IMR-90 (cell line): Measurements from ENCODE around the gene NMS.

ENCODE experiments used
- MXI1 ChIP-seq: IDR thresholded peaks from 2 replicates; pipeline ENCODE4 v1.6.1; 2012; ENCODE audit warnings: low read depth, mild to moderate bottlenecking, low read length, moderate library complexity, borderline replicate concordance
- POLR2A ChIP-seq: IDR thresholded peaks from 2 replicates; pipeline ENCODE4 v1.6.1; 2012; ENCODE audit warnings: mild to moderate bottlenecking, low read depth, low read length
- RAD21 ChIP-seq: IDR thresholded peaks from 2 replicates; pipeline ENCODE4 v1.6.1; 2012; ENCODE audit warnings: low read length, improper control_type of control experiment
- TF ChIP-seq, protein P1 (sequence below): conservative IDR thresholded peaks from 2 replicates; pipeline ENCODE4 v1.5.1; 2012; ENCODE audit warnings: mild to moderate bottlenecking, low read depth, low read length, improper control_type of control experiment
- TF ChIP-seq, protein P2 (sequence below): fragments of 150-350 bp; IDR thresholded peaks from 2 replicates; pipeline ENCODE4 v1.6.1; 2016; ENCODE audit warnings: low read depth, mild to moderate bottlenecking, low read length, moderate library complexity, borderline replicate concordance

DNA sequence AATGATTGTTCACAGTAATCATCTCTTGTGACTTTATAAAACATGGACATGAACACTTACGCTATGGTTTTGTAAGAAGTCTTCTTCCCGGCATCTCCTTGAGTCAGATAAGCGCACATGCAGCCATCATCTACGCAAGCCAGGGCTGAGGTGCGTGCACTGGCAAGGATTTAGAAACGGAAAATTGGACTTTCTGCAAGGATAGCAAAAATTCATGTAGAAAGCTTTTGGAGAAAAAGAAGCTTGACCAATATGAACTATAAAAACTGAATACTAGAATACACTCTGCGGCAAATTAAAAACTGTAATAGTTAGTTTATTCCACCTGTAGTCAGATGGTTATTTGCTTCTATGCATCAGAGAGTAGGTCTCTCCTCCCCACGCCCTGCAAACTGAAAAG lies 6.3 kb downstream of the NMS start:
- TF ChIP-seq, protein P1, sequence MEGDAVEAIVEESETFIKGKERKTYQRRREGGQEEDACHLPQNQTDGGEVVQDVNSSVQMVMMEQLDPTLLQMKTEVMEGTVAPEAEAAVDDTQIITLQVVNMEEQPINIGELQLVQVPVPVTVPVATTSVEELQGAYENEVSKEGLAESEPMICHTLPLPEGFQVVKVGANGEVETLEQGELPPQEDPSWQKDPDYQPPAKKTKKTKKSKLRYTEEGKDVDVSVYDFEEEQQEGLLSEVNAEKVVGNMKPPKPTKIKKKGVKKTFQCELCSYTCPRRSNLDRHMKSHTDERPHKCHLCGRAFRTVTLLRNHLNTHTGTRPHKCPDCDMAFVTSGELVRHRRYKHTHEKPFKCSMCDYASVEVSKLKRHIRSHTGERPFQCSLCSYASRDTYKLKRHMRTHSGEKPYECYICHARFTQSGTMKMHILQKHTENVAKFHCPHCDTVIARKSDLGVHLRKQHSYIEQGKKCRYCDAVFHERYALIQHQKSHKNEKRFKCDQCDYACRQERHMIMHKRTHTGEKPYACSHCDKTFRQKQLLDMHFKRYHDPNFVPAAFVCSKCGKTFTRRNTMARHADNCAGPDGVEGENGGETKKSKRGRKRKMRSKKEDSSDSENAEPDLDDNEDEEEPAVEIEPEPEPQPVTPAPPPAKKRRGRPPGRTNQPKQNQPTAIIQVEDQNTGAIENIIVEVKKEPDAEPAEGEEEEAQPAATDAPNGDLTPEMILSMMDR = no peak
- TF ChIP-seq MXI1 = no peak
- no peak for TF ChIP-seq POLR2A
- TF ChIP-seq, protein P2, sequence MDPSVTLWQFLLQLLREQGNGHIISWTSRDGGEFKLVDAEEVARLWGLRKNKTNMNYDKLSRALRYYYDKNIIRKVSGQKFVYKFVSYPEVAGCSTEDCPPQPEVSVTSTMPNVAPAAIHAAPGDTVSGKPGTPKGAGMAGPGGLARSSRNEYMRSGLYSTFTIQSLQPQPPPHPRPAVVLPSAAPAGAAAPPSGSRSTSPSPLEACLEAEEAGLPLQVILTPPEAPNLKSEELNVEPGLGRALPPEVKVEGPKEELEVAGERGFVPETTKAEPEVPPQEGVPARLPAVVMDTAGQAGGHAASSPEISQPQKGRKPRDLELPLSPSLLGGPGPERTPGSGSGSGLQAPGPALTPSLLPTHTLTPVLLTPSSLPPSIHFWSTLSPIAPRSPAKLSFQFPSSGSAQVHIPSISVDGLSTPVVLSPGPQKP = no peak
- TF ChIP-seq RAD21 = no peak
